HG02759 (cell line): ENCODE data around the gene FAXDC2.

ENCODE experiments used
- ATAC-seq: cut with Tn5 transposase; IDR thresholded peaks from one replicate; pipeline ENCODE4 v1.9.1; 2021; ENCODE audit warnings: mild to moderate bottlenecking, moderate library complexity; ENCODE audit not compliant: unreplicated experiment

The FAXDC2 gene

GRCh38 chr5:154802050-154802449 is 48.4 kb downstream of the FAXDC2 start:
- no peak for ATAC-seq

DNA sequence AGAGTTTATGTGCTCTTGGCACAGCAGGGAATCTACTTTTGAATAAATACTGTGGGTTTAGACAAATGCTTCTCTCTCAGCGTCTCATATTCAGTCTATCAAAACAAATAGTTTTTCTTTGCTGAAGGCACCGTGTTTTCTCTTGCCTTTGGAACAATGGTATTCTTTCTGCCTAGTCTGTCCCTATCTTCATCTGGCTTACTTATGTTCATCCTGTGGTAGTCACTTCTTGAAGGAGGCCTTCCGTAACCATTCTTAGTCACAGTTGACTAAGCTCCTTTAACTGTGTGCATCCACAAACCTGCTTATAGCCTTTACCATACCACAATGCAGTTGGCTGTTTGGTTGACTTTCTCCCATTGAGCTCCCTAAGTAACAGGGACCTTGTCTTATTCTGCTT is 49.3 kb downstream of the FAXDC2 start:
- ATAC-seq: no peak

GRCh38 chr5:154800582-154800981 is 49.8 kb downstream of the FAXDC2 start:
- no peak for ATAC-seq

DNA sequence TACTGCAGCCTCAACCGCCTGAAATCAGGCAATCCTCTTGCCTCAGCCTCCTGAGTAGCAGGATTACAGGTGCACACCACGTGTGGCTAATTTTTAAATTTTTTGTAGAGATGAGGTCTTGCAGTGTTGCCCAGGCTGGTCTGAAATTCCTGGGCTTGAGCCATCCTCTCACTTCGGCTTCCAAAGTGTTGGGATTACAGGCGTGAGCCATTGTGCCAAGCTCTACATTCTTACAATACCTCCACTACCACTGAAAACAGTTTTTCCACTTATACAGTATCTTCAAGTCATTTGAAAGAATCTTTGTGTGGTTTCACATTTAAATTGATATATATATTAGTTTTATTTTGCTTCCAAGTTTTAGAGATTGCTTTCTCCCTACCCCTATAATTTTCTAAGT is 52.6 kb downstream of the FAXDC2 start:
- ATAC-seq: no peak

DNA sequence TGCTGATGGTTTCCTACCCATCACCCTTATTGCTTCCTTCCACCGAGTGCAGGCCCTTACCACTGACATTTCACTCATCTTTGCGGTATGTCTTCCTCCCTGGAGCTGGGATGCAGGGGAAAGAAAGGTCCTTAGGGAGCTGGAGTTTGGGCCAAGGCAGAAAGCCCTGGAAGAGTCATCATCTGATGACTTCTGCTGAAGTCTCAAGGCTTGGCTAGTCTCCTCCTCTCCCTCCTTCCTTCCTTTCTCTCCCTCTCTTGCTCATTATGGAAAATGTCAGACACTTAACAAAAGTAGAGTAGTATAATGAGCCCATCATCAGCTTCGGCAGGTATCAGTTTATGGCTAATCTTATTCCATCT is 55.2 kb downstream of the FAXDC2 start:
- ATAC-seq: no peak

- no peak for ATAC-seq
These were observed 55.7 kb downstream of the FAXDC2 start for GRCh38 chr5:154794525-154795234.

GRCh38 chr5:154793599-154794524 is 56.5 kb downstream of the FAXDC2 start:
- ATAC-seq: no peak

GRCh38 chr5:154791535-154791934 is 58.9 kb downstream of the FAXDC2 start:
- ATAC-seq: peak; percentile 70

- ATAC-seq: no peak
These were observed 62.2 kb downstream of the FAXDC2 start for GRCh38 chr5:154788212-154788611.

DNA sequence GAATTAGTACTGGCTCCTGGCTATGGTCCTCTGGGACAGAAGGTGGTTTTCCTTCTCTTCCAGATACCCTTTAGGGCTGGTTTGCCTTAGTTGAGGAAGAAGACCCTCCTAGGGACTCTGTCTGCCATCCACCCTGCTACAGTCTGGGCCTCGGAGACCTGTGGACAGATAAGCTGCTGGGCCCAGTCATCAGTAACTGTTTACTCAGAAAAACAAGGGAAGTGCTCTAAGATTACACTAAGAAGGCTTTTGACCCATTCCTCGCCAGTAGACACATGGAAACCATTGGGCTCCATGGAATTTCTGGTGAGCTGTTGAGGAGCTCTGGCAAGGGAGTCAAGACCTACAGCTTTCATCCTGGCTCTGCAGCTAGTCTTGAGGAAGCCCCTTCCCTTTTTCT is 64.0 kb downstream of the FAXDC2 start:
- no peak for ATAC-seq

- ATAC-seq: no peak
These were observed 65.5 kb downstream of the FAXDC2 start for GRCh38 chr5:154784856-154785255.

DNA sequence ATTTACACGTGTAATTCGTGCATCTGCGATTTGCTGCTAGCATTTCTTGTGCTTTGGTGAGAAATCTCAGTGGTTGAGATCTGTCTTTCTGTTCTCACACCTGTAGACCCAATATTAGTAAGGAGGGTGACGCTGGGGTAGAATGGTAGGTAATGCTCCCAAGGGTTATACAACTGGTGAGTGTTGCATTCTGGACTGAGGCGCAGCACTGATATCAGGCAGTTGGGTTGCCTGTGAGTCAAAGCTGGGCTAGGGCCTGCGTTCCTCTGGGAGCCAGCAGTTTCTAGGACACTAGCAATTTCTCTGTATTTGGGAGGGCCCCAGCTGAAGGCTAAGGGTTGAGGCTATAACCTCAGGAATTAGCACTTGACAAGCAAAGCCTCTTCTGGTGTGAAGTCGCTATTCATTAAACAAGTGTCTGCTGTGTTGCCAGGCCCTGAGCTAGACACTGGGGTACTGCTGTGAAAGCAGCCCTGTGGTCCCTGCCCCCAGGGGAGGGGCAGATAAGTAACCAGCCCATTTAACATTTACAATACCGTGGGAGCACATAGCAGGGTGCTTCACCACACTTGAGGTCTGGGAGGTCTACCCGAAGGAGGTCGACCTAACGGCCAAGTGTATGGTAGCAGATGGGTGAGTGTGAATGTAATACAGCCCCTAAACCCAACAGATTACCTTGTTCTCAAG is 66.5 kb downstream of the FAXDC2 start:
- ATAC-seq: no peak

GRCh38 chr5:154782812-154783592 is 67.4 kb downstream of the FAXDC2 start:
- no peak for ATAC-seq

GRCh38 chr5:154782326-154782725 is 68.1 kb downstream of the FAXDC2 start:
- peak; percentile 43 for ATAC-seq

GRCh38 chr5:154780128-154780527 is 70.3 kb downstream of the FAXDC2 start:
- ATAC-seq: no peak

GRCh38 chr5:154779105-154779504 is 71.3 kb downstream of the FAXDC2 start:
- no peak for ATAC-seq

DNA sequence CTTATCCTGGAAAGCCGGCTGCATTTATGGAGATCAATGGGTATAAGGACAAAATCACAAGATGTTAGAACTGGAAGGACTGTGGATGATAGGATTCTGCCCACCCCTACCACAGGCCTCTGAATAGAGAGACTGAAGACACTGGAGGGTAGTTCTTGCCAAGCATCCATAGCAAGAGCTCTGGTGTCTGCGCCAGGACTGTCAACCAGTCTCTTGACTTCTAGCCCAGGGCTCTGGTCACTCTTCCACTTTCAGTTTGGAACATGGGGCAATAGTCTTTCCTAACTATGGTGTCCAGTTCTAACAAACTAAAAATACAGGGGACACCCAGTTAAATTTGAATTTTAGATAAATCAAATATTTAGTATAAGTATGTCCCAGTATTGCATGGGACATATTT is 71.9 kb downstream of the FAXDC2 start:
- no peak for ATAC-seq

- no peak for ATAC-seq
These were observed 74.2 kb downstream of the FAXDC2 start for GRCh38 chr5:154776167-154776566.

GRCh38 chr5:154773326-154773725 is 77.1 kb downstream of the FAXDC2 start:
- ATAC-seq: no peak

- ATAC-seq: no peak
These were observed 79.0 kb downstream of the FAXDC2 start for GRCh38 chr5:154771383-154771901.

DNA sequence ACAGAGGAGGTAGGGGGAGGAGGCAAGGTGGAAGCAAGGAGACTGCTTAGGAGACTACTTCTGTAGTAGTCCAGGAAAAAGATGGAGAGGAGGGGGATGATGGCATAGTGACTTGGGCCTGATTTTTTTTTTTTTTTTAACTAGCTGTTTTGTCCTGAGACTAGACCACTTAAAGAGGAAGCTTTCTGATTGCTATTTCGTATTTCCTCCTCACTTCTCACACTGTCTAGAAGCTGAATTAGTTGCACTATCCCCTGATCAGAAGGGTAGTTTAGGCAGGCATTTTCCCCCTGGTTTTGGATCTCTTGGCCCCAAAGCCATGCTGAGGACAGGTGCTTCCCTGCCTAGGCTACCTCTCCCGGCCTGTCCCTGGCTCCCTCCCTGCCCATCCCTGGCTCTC is 80.3 kb downstream of the FAXDC2 start:
- no peak for ATAC-seq
